ENCODE data around the gene FOXO1.

DNA sequence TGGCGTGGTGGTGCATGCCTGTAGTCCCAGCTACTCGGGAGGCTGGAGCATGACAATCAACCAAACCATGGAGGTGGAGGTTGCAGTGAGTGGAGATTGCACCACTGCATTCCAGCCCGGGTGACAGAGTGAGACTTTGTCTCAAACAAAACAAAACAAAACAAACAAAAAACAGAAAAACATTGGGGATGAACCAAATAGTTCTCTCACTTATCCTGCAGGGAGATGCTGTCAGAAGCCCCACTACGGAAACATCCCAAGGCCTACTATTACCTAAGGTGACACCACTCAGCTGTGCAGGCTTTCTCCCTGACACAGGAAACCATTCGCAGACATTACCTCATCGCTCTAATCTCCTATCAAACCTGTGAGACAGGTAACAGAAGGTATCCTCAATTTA lies 113.5 kb downstream of the FOXO1 start:
- TF ChIP-seq CTCF (conservative IDR thresholded peaks at IDR 0.05 in 1 of 2, IDR thresholded peaks at IDR 0.05 in 1 of 2; ENCODE audit: low read depth in 1 of 2, low read length in 2 of 2): no peak
- no peak for TF ChIP-seq EZH2 (IDR thresholded peaks at IDR 0.05; ENCODE audit: low read length, missing control alignments)
